ENCODE data around the gene SUGT1. TPM values are rescaled to one million over a fixed set of nuclear protein-coding genes. Genes with fewer than 3 reads are reported as not detected.
"Not testable (repeated sequence)": the region's sequence is repeated elsewhere in the genome, so short reads cannot be mapped to it uniquely, and the experiment has no call there.

The SUGT1 gene
- total and polyA plus RNA-seq, 10 of the 15 experiments (the other 5 are each of a cell fraction or from before 2014, with no cell fraction given), result 46.7 to 122 (median 77.3) TPM

GRCh38 chr13:52713894-52714293, 61.3 kb downstream of the SUGT1 start:
- H2AFZ ChIP-seq (ENCODE audit: control insufficient read depth, low read depth, low read length), result no peak overlapping the region
- intact Hi-C loops (cut with micrococcal nuclease; ENCODE audit: unreplicated experiment), result no loop called here
- no peak overlapping the region for H3K4me2 ChIP-seq (ENCODE audit: control insufficient read depth, insufficient read depth)
- in situ Hi-C loops (cut with MboI), result no loop called here
- SMC1A ChIA-PET (ENCODE audit: uncharacterized antibody, unreplicated experiment), result interaction anchor here (1.2 to 5.5 kb wide), 8 partner anchors 8 to 95 kb away, joined by 4 to 50 read pairs (median 11); no protein-coding TSS in a partner anchor
- H3K9me3 ChIP-seq (replicated peaks; ENCODE audit: control insufficient read depth, insufficient read depth, low read length), result no peaks in the 10 kb centered on the region
- DNase-seq (ENCODE audit: low read depth, low spot score) (no peak), FAIRE-seq (no peak), ATAC-seq (no peak)
- POLR2A ChIA-PET, result interaction anchor here (1.2 to 3.1 kb wide), 2 partner anchors 8 to 11 kb away, joined by 4 to 13 read pairs; no protein-coding TSS in a partner anchor
- no peaks in the 10 kb centered on the region for H3K36me3 ChIP-seq (ENCODE audit: control insufficient read depth in 2 of 2, insufficient read depth in 2 of 2, low read length in 1 of 2)
- no peak overlapping the region for H3K27ac ChIP-seq (ENCODE audit: control insufficient read depth, insufficient read depth)
- H3K4me3 ChIP-seq, result no peak overlapping the region
- H3K4me1 ChIP-seq (ENCODE audit: control insufficient read depth, insufficient read depth, low read length), result no peaks in the 10 kb centered on the region
- H3K79me2 ChIP-seq (ENCODE audit: control insufficient read depth, insufficient read depth, low read length), result no peaks in the 10 kb centered on the region
- TF ChIP-seq TARDBP (IDR thresholded peaks at IDR 0.05; ENCODE audit: borderline replicate concordance) (no peak), NFYB (IDR thresholded peaks at IDR 0.05; ENCODE audit: insufficient read depth, low read depth, low read length) (no peak), SUZ12 (IDR thresholded peaks at IDR 0.05; ENCODE audit: unreplicated experiment) (no peak), ATF3 (IDR thresholded peaks at IDR 0.05; ENCODE audit: borderline replicate concordance, extremely low read depth, low read depth, low read length) (no peak), DPF2 (IDR thresholded peaks at IDR 0.05) (no peak), RUNX3 (IDR thresholded peaks at IDR 0.05; ENCODE audit: low read length) (no peak), NFXL1 (IDR thresholded peaks at IDR 0.05; ENCODE audit: borderline replicate concordance) (no peak), CBX5 (IDR thresholded peaks at IDR 0.05; ENCODE audit: low read depth) (no peak), SMC3 (IDR thresholded peaks at IDR 0.05; ENCODE audit: borderline replicate concordance, low read length) (no peak)
- H3K27me3 ChIP-seq (replicated peaks in 1 of 2; ENCODE audit: control insufficient read depth in 2 of 2, insufficient read depth in 2 of 2, low read length in 1 of 2), result no peaks in the 10 kb centered on the region
- no TSS peak for BruUV-seq (replicated peaks)
- H4K20me1 ChIP-seq (ENCODE audit: control insufficient read depth, insufficient read depth), result no peaks in the 10 kb centered on the region
- RAD21 ChIA-PET (ENCODE audit: unreplicated experiment), result interaction anchor here (0.7 to 2.7 kb wide), 5 partner anchors 9 to 254 kb away, joined by 3 to 26 read pairs (median 4); no protein-coding TSS in a partner anchor
- no peak overlapping the region for H3K9ac ChIP-seq (ENCODE audit: control insufficient read depth, insufficient read depth, low read length)
- WGBS (ENCODE audit: insufficient coverage, insufficient replicate concordance, low lambda C conversion rate, missing lambda C conversion rate), result 27% methylated on average over 3 of the region's 3 CpGs
- CTCF ChIA-PET, result interaction anchor here (0.9 to 2.8 kb wide), 6 partner anchors 8 to 95 kb away, joined by 3 to 17 read pairs (median 8); no protein-coding TSS in a partner anchor

GRCh38 chr13:52720904-52721303, 68.3 kb downstream of the SUGT1 start:
- POLR2A ChIA-PET, result interaction anchor here (2.8 kb wide), 1 partner anchor 8 kb away, joined by 13 read pairs; no protein-coding TSS in a partner anchor
- 32% methylated on average over 7 of the region's 7 CpGs for WGBS (ENCODE audit: insufficient coverage, insufficient replicate concordance, low lambda C conversion rate, missing lambda C conversion rate)
- CTCF ChIA-PET, result interaction anchor here (2.2 to 2.4 kb wide), 3 partner anchors 8 to 87 kb away, joined by 8 to 15 read pairs (median 14); no protein-coding TSS in a partner anchor
- H3K4me3 ChIP-seq; H3K27me3 ChIP-seq (replicated peaks in 1 of 2; ENCODE audit: control insufficient read depth in 2 of 2, insufficient read depth in 2 of 2, low read length in 1 of 2); H3K27ac ChIP-seq (ENCODE audit: control insufficient read depth, insufficient read depth); DNase-seq (ENCODE audit: low read depth, low spot score); ATAC-seq; H3K79me2 ChIP-seq (ENCODE audit: control insufficient read depth, insufficient read depth, low read length); H3K36me3 ChIP-seq (ENCODE audit: control insufficient read depth in 2 of 2, insufficient read depth in 2 of 2, low read length in 1 of 2); FAIRE-seq; in situ Hi-C loops (cut with MboI); H3K4me2 ChIP-seq (ENCODE audit: control insufficient read depth, insufficient read depth); intact Hi-C loops (cut with micrococcal nuclease; ENCODE audit: unreplicated experiment); H3K4me1 ChIP-seq (ENCODE audit: control insufficient read depth, insufficient read depth, low read length); H3K9me3 ChIP-seq (replicated peaks; ENCODE audit: control insufficient read depth, insufficient read depth, low read length); H2AFZ ChIP-seq (ENCODE audit: control insufficient read depth, low read depth, low read length); BruUV-seq (replicated peaks); H3K9ac ChIP-seq (ENCODE audit: control insufficient read depth, insufficient read depth, low read length); H4K20me1 ChIP-seq (ENCODE audit: control insufficient read depth, insufficient read depth): not testable (repeated sequence)
- SMC1A ChIA-PET (ENCODE audit: uncharacterized antibody, unreplicated experiment), result interaction anchor here (1.2 to 3.1 kb wide), 6 partner anchors 7 to 29 kb away, joined by 3 to 17 read pairs (median 7); no protein-coding TSS in a partner anchor
- RAD21 ChIA-PET (ENCODE audit: unreplicated experiment), result interaction anchor here (1.3 kb wide), 1 partner anchor 56 kb away, joined by 6 read pairs; no protein-coding TSS in a partner anchor

- H3K79me2 ChIP-seq (ENCODE audit: control insufficient read depth, insufficient read depth, low read length); intact Hi-C loops (cut with micrococcal nuclease; ENCODE audit: unreplicated experiment); H3K4me3 ChIP-seq; H3K9me3 ChIP-seq (replicated peaks; ENCODE audit: control insufficient read depth, insufficient read depth, low read length); BruUV-seq (replicated peaks); H2AFZ ChIP-seq (ENCODE audit: control insufficient read depth, low read depth, low read length); DNase-seq (ENCODE audit: low read depth, low spot score); H3K36me3 ChIP-seq (ENCODE audit: control insufficient read depth in 2 of 2, insufficient read depth in 2 of 2, low read length in 1 of 2); in situ Hi-C loops (cut with MboI); H3K27ac ChIP-seq (ENCODE audit: control insufficient read depth, insufficient read depth); H3K4me1 ChIP-seq (ENCODE audit: control insufficient read depth, insufficient read depth, low read length); H3K27me3 ChIP-seq (replicated peaks in 1 of 2; ENCODE audit: control insufficient read depth in 2 of 2, insufficient read depth in 2 of 2, low read length in 1 of 2); ATAC-seq; FAIRE-seq; H3K4me2 ChIP-seq (ENCODE audit: control insufficient read depth, insufficient read depth); H3K9ac ChIP-seq (ENCODE audit: control insufficient read depth, insufficient read depth, low read length); H4K20me1 ChIP-seq (ENCODE audit: control insufficient read depth, insufficient read depth): not testable (repeated sequence)
- POLR2A ChIA-PET, result interaction anchor here (0.9 to 2.8 kb wide), 2 partner anchors 8 to 23 kb away, joined by 4 to 13 read pairs; no protein-coding TSS in a partner anchor
- SMC1A ChIA-PET (ENCODE audit: uncharacterized antibody, unreplicated experiment), result interaction anchor here (0.8 to 3.1 kb wide), 9 partner anchors 8 to 130 kb away, joined by 3 to 17 read pairs (median 7); no protein-coding TSS in a partner anchor
- RAD21 ChIA-PET (ENCODE audit: unreplicated experiment), result interaction anchor here (1.3 to 2.0 kb wide), 2 partner anchors 56 to 87 kb away, joined by 6 to 12 read pairs; no protein-coding TSS in a partner anchor
- 24% methylated on average over 2 of the region's 2 CpGs for WGBS (ENCODE audit: insufficient coverage, insufficient replicate concordance, low lambda C conversion rate, missing lambda C conversion rate)
- CTCF ChIA-PET, result interaction anchor here (1.3 to 2.4 kb wide), 4 partner anchors 8 to 87 kb away, joined by 3 to 15 read pairs (median 11); no protein-coding TSS in a partner anchor
Observed at GRCh38 chr13:52721356-52721755, 68.7 kb downstream of the SUGT1 start.

Measured in GM12878 (cell line).